Measurements from ENCODE around the gene OTOG. TPM values are rescaled to one million over a fixed set of nuclear protein-coding genes. Genes with fewer than 3 reads are reported as not detected.

The OTOG gene
- total RNA-seq, 1 experiment from 2014 or later: 0.35 TPM

GRCh38 chr11:17607591-17608570, 60.8 kb downstream of the OTOG start:
- no peaks in the 10 kb centered on the region for H3K79me2 ChIP-seq (ENCODE audit: insufficient read depth, low read length)
- H3K4ac ChIP-seq (ENCODE audit: low read depth, low read length): no peak overlapping the region
- no peak overlapping the region; the same call in 1 of the 2 replicates for H3K14ac ChIP-seq (ENCODE audit: insufficient read depth, low read length)
- H4K8ac ChIP-seq (replicated peaks; ENCODE audit: insufficient read length, low read depth, low read length): no peak overlapping the region
- H4K20me1 ChIP-seq (ENCODE audit: control insufficient read depth, insufficient read depth, insufficient read length): no peaks in the 10 kb centered on the region
- H3K9ac ChIP-seq (ENCODE audit: extremely low read depth, insufficient read length, low read length): no peak overlapping the region
- no peak overlapping the region for H2BK20ac ChIP-seq (ENCODE audit: low read depth, low read length, poor library complexity, severe bottlenecking)
- Mint-ChIP-seq H3K27ac (no peak overlapping the region), H3K4me3 (no peak overlapping the region), H3K27me3 (ENCODE audit: low read depth) (peaks cover 22% of the 10 kb centered on the region), H3K4me1 (peaks cover 2 to 6% of the 10 kb centered on the region in 2 experiments; a peak in 2 of 4 replicates), H3K9me3 (no peaks in the 10 kb centered on the region), H3K36me3 (ENCODE audit: insufficient read depth in 1 of 3, low read depth in 3 of 3) (no peaks in the 10 kb centered on the region)
- no peak overlapping the region for H4K91ac ChIP-seq (ENCODE audit: insufficient read length, low read depth, low read length)
- H3K4me2 ChIP-seq (ENCODE audit: insufficient read depth, insufficient read length, low read length): no peak overlapping the region
- H2BK120ac ChIP-seq (ENCODE audit: low read depth, low read length, poor library complexity, severe bottlenecking): no peak overlapping the region
- no peak overlapping the region for H2AFZ ChIP-seq (ENCODE audit: low read length)
- no peak overlapping the region for H2AK5ac ChIP-seq (ENCODE audit: insufficient read length, low read length)
- H3K23ac ChIP-seq (ENCODE audit: insufficient read length, low read depth, low read length): no peak overlapping the region
- no peak for DNase-seq
- H2BK12ac ChIP-seq (ENCODE audit: insufficient read length, low read depth, low read length): no peak overlapping the region
- no peaks in the 10 kb centered on the region for H3K27me3 ChIP-seq (ENCODE audit: insufficient read depth, low read length)
- H3K56ac ChIP-seq (ENCODE audit: insufficient read length, low read depth, low read length): no peak overlapping the region
- no peak overlapping the region for H3K18ac ChIP-seq (ENCODE audit: insufficient read length, low read depth, low read length)
- no peaks in the 10 kb centered on the region for H3K79me1 ChIP-seq (ENCODE audit: insufficient read depth, low read depth, low read length, poor library complexity, severe bottlenecking)
- no peak for TF ChIP-seq CTCF (conservative IDR thresholded peaks at IDR 0.05)
- no CpG with 5 or more reads among the region's 20 CpGs for WGBS (ENCODE audit: extremely low coverage, insufficient read length, low lambda C conversion rate)
- H2BK5ac ChIP-seq (ENCODE audit: insufficient read length, low read length): no peak overlapping the region
- H3K4me1 ChIP-seq (ENCODE audit: insufficient read depth, low read length): no peaks in the 10 kb centered on the region
- H3T11ph ChIP-seq (ENCODE audit: low read length): no peak overlapping the region
- no peak overlapping the region for H4K5ac ChIP-seq (ENCODE audit: insufficient read length, low read depth, low read length)
- no peak overlapping the region for H3K27ac ChIP-seq (ENCODE audit: insufficient read length, low read depth, low read length)
- H3K9me3 ChIP-seq (ENCODE audit: control insufficient read depth, low read depth, low read length): no peaks in the 10 kb centered on the region
- H3K23me2 ChIP-seq (ENCODE audit: insufficient read length, low read depth, low read length, poor library complexity, severe bottlenecking): no peaks in the 10 kb centered on the region
- no peak overlapping the region for H2BK15ac ChIP-seq (ENCODE audit: low read depth, low read length)
